Measurements from ENCODE around the gene GAREM2.

DNA sequence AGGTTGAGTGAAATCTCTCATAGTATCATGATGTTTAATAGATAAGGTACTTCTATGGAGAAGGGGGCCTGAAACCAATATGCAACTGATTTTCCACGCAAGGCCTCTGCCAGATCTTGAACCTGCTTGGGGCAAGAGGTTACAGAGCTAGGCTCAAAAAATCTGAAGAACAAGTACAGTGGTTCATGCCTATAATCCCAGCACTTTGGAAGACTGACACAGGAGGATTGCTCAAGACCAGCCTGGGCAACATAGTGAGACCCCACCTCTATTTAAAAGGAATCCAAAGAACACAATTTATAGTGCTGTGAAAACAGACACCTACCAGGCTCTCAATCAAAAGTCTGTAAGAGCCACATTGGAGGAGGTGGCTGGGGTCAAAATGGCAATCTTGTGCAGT is 42.9 kb downstream of the GAREM2 start:
- TF ChIP-seq, protein P1, sequence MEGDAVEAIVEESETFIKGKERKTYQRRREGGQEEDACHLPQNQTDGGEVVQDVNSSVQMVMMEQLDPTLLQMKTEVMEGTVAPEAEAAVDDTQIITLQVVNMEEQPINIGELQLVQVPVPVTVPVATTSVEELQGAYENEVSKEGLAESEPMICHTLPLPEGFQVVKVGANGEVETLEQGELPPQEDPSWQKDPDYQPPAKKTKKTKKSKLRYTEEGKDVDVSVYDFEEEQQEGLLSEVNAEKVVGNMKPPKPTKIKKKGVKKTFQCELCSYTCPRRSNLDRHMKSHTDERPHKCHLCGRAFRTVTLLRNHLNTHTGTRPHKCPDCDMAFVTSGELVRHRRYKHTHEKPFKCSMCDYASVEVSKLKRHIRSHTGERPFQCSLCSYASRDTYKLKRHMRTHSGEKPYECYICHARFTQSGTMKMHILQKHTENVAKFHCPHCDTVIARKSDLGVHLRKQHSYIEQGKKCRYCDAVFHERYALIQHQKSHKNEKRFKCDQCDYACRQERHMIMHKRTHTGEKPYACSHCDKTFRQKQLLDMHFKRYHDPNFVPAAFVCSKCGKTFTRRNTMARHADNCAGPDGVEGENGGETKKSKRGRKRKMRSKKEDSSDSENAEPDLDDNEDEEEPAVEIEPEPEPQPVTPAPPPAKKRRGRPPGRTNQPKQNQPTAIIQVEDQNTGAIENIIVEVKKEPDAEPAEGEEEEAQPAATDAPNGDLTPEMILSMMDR (IDR thresholded peaks at IDR 0.05) = no peak
- TF ChIP-seq POLR2A (IDR thresholded peaks at IDR 0.05) (no peak), POLR2AphosphoS5 (IDR thresholded peaks at IDR 0.05) (no peak), EP300 (IDR thresholded peaks at IDR 0.05) (no peak)
